Mesothelial cell of epicardium (in vitro differentiated cells): Measurements from ENCODE around the gene ZGRF1. TPM values are rescaled to one million over a fixed set of nuclear protein-coding genes. Genes with fewer than 3 reads are reported as not detected.
A peak's percentile ranks its signal among the peaks of the same experiment; 100 is the strongest.

Experiments used
- DNase-seq, 2 experiments: peaks; one replicate each; pipeline ENCODE4 v3.0.0; 2021; ENCODE audit warnings: low spot score in 2 of 2; ENCODE audit not compliant: unreplicated experiment in 2 of 2
- H3K27ac Mint-ChIP-seq: 2 replicates; pipeline ENCODE4 v1.8.0; 2021; ENCODE audit warnings: mixed read lengths
- H3K27me3 Mint-ChIP-seq: 2 replicates; pipeline ENCODE4 v1.8.0; 2021; ENCODE audit warnings: low read depth, mixed read lengths
- H3K36me3 Mint-ChIP-seq: 2 replicates; pipeline ENCODE4 v1.8.0; 2021; ENCODE audit warnings: mixed read lengths
- H3K4me1 Mint-ChIP-seq: 2 replicates; pipeline ENCODE4 v1.8.0; 2021; ENCODE audit warnings: mixed read lengths
- H3K4me3 Mint-ChIP-seq: 2 replicates; pipeline ENCODE4 v1.8.0; 2021; ENCODE audit warnings: mild to moderate bottlenecking, moderate library complexity, mixed read lengths
- H3K9me3 Mint-ChIP-seq: 2 replicates; pipeline ENCODE4 v1.8.0; 2021; ENCODE audit warnings: mixed read lengths
- total RNA-seq: library from RNA; stranded (reverse); gene quantifications from 3 replicates; pipeline ENCODE4 v1.2.1, GENCODE V29; 2021
- TF ChIP-seq, protein P1 (sequence below): fragments of 200-600 bp; sonication (generic); IDR thresholded peaks from one replicate; pipeline ENCODE4 v1.5.0; 2021; ENCODE audit warnings: antibody characterized with exemption; ENCODE audit not compliant: unreplicated experiment

Gene ZGRF1, protein sequence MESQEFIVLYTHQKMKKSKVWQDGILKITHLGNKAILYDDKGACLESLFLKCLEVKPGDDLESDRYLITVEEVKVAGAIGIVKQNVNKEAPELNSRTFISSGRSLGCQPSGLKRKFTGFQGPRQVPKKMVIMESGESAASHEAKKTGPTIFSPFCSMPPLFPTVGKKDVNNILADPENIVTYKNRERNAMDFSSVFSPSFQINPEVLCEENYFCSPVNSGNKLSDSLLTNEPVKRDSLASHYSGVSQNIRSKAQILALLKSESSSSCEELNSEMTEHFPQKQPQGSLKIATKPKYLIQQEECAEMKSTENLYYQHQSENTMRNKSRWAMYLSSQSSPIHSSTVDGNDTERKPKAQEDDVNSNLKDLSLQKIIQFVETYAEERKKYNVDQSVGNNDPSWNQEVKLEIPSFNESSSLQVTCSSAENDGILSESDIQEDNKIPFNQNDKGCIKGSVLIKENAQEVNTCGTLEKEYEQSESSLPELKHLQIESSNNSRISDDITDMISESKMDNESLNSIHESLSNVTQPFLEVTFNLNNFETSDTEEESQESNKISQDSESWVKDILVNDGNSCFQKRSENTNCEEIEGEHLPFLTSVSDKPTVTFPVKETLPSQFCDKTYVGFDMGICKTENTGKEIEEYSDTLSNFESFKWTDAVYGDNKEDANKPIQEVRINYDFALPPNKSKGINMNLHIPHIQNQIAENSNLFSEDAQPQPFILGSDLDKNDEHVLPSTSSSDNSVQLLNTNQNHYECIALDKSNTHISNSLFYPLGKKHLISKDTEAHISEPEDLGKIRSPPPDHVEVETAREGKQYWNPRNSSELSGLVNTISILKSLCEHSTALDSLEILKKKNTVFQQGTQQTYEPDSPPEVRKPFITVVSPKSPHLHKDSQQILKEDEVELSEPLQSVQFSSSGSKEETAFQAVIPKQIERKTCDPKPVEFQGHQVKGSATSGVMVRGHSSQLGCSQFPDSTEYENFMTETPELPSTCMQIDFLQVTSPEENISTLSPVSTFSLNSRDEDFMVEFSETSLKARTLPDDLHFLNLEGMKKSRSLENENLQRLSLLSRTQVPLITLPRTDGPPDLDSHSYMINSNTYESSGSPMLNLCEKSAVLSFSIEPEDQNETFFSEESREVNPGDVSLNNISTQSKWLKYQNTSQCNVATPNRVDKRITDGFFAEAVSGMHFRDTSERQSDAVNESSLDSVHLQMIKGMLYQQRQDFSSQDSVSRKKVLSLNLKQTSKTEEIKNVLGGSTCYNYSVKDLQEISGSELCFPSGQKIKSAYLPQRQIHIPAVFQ (N-terminal part only)
- total RNA-seq = 17.9 to 20.1 TPM (median 18.6 TPM) in 3 replicates

- TF ChIP-seq, protein P1, sequence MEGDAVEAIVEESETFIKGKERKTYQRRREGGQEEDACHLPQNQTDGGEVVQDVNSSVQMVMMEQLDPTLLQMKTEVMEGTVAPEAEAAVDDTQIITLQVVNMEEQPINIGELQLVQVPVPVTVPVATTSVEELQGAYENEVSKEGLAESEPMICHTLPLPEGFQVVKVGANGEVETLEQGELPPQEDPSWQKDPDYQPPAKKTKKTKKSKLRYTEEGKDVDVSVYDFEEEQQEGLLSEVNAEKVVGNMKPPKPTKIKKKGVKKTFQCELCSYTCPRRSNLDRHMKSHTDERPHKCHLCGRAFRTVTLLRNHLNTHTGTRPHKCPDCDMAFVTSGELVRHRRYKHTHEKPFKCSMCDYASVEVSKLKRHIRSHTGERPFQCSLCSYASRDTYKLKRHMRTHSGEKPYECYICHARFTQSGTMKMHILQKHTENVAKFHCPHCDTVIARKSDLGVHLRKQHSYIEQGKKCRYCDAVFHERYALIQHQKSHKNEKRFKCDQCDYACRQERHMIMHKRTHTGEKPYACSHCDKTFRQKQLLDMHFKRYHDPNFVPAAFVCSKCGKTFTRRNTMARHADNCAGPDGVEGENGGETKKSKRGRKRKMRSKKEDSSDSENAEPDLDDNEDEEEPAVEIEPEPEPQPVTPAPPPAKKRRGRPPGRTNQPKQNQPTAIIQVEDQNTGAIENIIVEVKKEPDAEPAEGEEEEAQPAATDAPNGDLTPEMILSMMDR = peak; percentile 80
- Mint-ChIP-seq H3K4me1 (peaks cover 2% of the 10 kb centered on the region), H3K4me3 (no peak within 1 kb of the TSS), H3K27ac (no peak within 1 kb of the TSS), H3K27me3 (no peaks in the 10 kb centered on the region), H3K9me3 (no peaks in the 10 kb centered on the region), H3K36me3 (peaks cover 2% of the 10 kb centered on the region)
- peak; percentile 95 to 98 for DNase-seq
Observed at GRCh38 chr4:112636688-112637551, at the start of gene ZGRF1, which contains the start of gene LARP7. Gene ZGRF1, minus strand, starts transcription at chr4:112636909. Its CDS starts 3,733 bp downstream, at chr4:112633176. Gene LARP7, plus strand, starts transcription at chr4:112637143. Its CDS starts 7,527 bp downstream, at chr4:112644670.

GRCh38 chr4:112680996-112681395 is 44.3 kb upstream of the ZGRF1 start:
- Mint-ChIP-seq H3K4me1 (no peaks in the 10 kb centered on the region), H3K27ac (no peak overlapping the region), H3K9me3 (no peaks in the 10 kb centered on the region), H3K27me3 (no peaks in the 10 kb centered on the region), H3K4me3 (no peak overlapping the region), H3K36me3 (no peaks in the 10 kb centered on the region)
- TF ChIP-seq, protein P1 = no peak
- DNase-seq = no peak

DNA sequence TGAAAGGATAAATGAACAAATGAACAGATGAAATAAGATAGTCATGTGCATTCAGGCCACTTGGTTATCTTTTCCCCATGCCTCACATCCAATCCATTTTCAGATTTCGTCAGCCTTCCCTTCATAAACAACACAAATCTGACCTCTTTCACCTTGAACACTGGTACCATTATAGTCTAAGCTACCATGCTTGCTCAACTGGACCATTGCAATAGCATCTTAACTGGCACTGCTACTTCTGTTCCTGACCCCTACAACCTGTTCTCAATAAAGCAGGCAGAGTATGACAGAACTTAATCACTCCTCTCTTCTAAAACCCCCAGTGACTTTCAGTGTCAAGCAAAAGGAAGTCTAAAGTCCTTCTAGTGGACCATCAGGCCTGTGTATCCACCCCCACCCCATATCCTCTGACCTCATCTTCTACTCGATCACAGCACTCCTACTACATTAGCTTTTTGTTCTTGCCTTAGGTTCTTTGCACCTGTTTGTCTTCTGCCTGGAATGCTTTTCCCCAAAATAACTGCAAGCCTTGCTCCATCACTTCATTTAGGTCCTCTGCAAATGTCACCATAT is 40.9 kb upstream of the ZGRF1 start:
- Mint-ChIP-seq H3K36me3 (no peaks in the 10 kb centered on the region), H3K27ac (no peak overlapping the region), H3K4me3 (no peak overlapping the region), H3K4me1 (no peaks in the 10 kb centered on the region), H3K27me3 (peaks cover 2% of the 10 kb centered on the region), H3K9me3 (no peaks in the 10 kb centered on the region)
- DNase-seq = no peak
- TF ChIP-seq, protein P1 = no peak

- no peak overlapping the region for H3K27ac Mint-ChIP-seq
- no peaks in the 10 kb centered on the region for H3K4me1 Mint-ChIP-seq
- DNase-seq = no peak
- TF ChIP-seq, protein P1 = no peak
- peaks cover 2% of the 10 kb centered on the region for H3K27me3 Mint-ChIP-seq
- no peaks in the 10 kb centered on the region for H3K9me3 Mint-ChIP-seq
- H3K36me3 Mint-ChIP-seq = no peaks in the 10 kb centered on the region
- H3K4me3 Mint-ChIP-seq = no peak overlapping the region
Observed at GRCh38 chr4:112674376-112674775, 37.7 kb upstream of the ZGRF1 start.
